Duodenal mucosa (tissue), 2 donors: Measurements from ENCODE around the gene MAP3K20.
"Not testable (repeated sequence)": the region's sequence is repeated elsewhere in the genome, so short reads cannot be mapped to it uniquely, and the experiment has no call there.

Experiments used
- H3K27ac ChIP-seq: one replicate; pipeline ENCODE4 v1.7.0; 2013; ENCODE audit warnings: low read depth, low read length
- H3K27me3 ChIP-seq, 2 donors: one replicate each; pipeline ENCODE4 v1.7.0; 2013; ENCODE audit warnings: low read length in 2 of 2, control low read depth in 1 of 2; ENCODE audit not compliant: insufficient read depth in 2 of 2, control insufficient read depth in 1 of 2
- H3K36me3 ChIP-seq, 2 donors: one replicate each; pipeline ENCODE4 v1.7.0; 2013; ENCODE audit warnings: low read length in 2 of 2, control low read depth in 1 of 2; ENCODE audit not compliant: insufficient read depth in 2 of 2, control insufficient read depth in 1 of 2
- H3K4me1 ChIP-seq, 2 donors: one replicate each; pipeline ENCODE4 v1.7.0; 2013; ENCODE audit warnings: low read length in 2 of 2, control low read depth in 1 of 2; ENCODE audit not compliant: insufficient read depth in 2 of 2, control insufficient read depth in 1 of 2
- H3K4me3 ChIP-seq, 2 donors: one replicate each; pipeline ENCODE4 v1.7.0; 2013; ENCODE audit warnings: low read length in 2 of 2, low read depth in 1 of 2
- H3K9ac ChIP-seq, 2 donors: one replicate each; pipeline ENCODE4 v1.7.0; 2013; ENCODE audit warnings: low read length in 2 of 2, low read depth in 1 of 2
- H3K9me3 ChIP-seq, 2 donors: one replicate each; pipeline ENCODE4 v1.7.0; 2013; ENCODE audit warnings: low read length in 2 of 2, control low read depth in 1 of 2; ENCODE audit not compliant: control insufficient read depth in 1 of 2

The MAP3K20 gene

GRCh38 chr2:173157676-173158293, 82.1 kb downstream of the MAP3K20 start:
- Histone ChIP-seq H3K27me3 (no peaks in the 10 kb centered on the region), H3K9ac (no peak overlapping the region), H3K27ac (no peak overlapping the region), H3K36me3 (no peaks in the 10 kb centered on the region), H3K4me1 (peaks cover 0 to 17% of the 10 kb centered on the region in 2 donors), H3K4me3 (no peak overlapping the region), H3K9me3 (no peaks in the 10 kb centered on the region)

- no peak overlapping the region for H3K27ac ChIP-seq
- peaks cover 0 to 17% of the 10 kb centered on the region in 2 donors for H3K4me1 ChIP-seq
- H3K27me3 ChIP-seq = no peaks in the 10 kb centered on the region
- no peak overlapping the region for H3K4me3 ChIP-seq
- H3K9me3 ChIP-seq = peaks cover 0 to 6% of the 10 kb centered on the region in 2 donors
- H3K9ac ChIP-seq = no peak overlapping the region
- no peaks in the 10 kb centered on the region for H3K36me3 ChIP-seq
Measured at GRCh38 chr2:173159791-173160463, 84.3 kb downstream of the MAP3K20 start.

GRCh38 chr2:173160618-173161017, 85.0 kb downstream of the MAP3K20 start:
- Histone ChIP-seq H3K36me3 (no peaks in the 10 kb centered on the region), H3K27ac (no peak overlapping the region), H3K27me3 (no peaks in the 10 kb centered on the region), H3K4me3 (no peak overlapping the region), H3K9ac (no peak overlapping the region), H3K9me3 (peaks cover 0 to 6% of the 10 kb centered on the region in 2 donors), H3K4me1 (peaks cover 0 to 17% of the 10 kb centered on the region in 2 donors)

GRCh38 chr2:173161040-173161439, 85.4 kb downstream of the MAP3K20 start:
- H3K27me3 ChIP-seq = no peaks in the 10 kb centered on the region
- H3K27ac ChIP-seq = no peak overlapping the region
- no peak overlapping the region for H3K9ac ChIP-seq
- peaks cover 0 to 17% of the 10 kb centered on the region in 2 donors for H3K4me1 ChIP-seq
- H3K36me3 ChIP-seq = no peaks in the 10 kb centered on the region
- H3K9me3 ChIP-seq = peaks cover 0 to 6% of the 10 kb centered on the region in 2 donors
- H3K4me3 ChIP-seq = no peak overlapping the region

- Histone ChIP-seq H3K27ac (no peak overlapping the region), H3K9me3 (peaks cover 0 to 6% of the 10 kb centered on the region in 2 donors), H3K27me3 (no peaks in the 10 kb centered on the region), H3K4me3 (no peak overlapping the region), H3K4me1 (peaks cover 0 to 17% of the 10 kb centered on the region in 2 donors), H3K36me3 (no peaks in the 10 kb centered on the region), H3K9ac (no peak overlapping the region)
Measured at GRCh38 chr2:173161507-173161906, 85.9 kb downstream of the MAP3K20 start.

GRCh38 chr2:173163357-173163756, 87.7 kb downstream of the MAP3K20 start:
- not testable (repeated sequence) for H3K4me3 ChIP-seq, H3K36me3 ChIP-seq, H3K27ac ChIP-seq, H3K9ac ChIP-seq, H3K27me3 ChIP-seq, H3K9me3 ChIP-seq
- peaks cover 0 to 17% of the 10 kb centered on the region in 2 donors for H3K4me1 ChIP-seq

- H3K9ac ChIP-seq = no peak overlapping the region
- H3K36me3 ChIP-seq = no peaks in the 10 kb centered on the region
- H3K27ac ChIP-seq = no peak overlapping the region
- no peak overlapping the region for H3K4me3 ChIP-seq
- H3K4me1 ChIP-seq = peaks cover 0 to 17% of the 10 kb centered on the region in 2 donors
- H3K9me3 ChIP-seq = peaks cover 0 to 6% of the 10 kb centered on the region in 2 donors
- H3K27me3 ChIP-seq = no peaks in the 10 kb centered on the region
Measured at GRCh38 chr2:173164396-173164795, 88.8 kb downstream of the MAP3K20 start.

GRCh38 chr2:173165443-173166238, 90.0 kb downstream of the MAP3K20 start:
- Histone ChIP-seq H3K27me3 (no peaks in the 10 kb centered on the region), H3K9ac (no peak overlapping the region), H3K36me3 (no peaks in the 10 kb centered on the region), H3K27ac (no peak overlapping the region), H3K4me1 (peaks cover 0 to 10% of the 10 kb centered on the region in 2 donors), H3K4me3 (no peak overlapping the region), H3K9me3 (peaks cover 0 to 6% of the 10 kb centered on the region in 2 donors)

GRCh38 chr2:173171321-173171720, 95.7 kb downstream of the MAP3K20 start:
- Histone ChIP-seq H3K4me1 (no peaks in the 10 kb centered on the region), H3K36me3 (no peaks in the 10 kb centered on the region), H3K9me3 (no peaks in the 10 kb centered on the region), H3K9ac (no peak overlapping the region), H3K27me3 (no peaks in the 10 kb centered on the region), H3K27ac (no peak overlapping the region), H3K4me3 (no peak overlapping the region)
